ENCODE data around the gene PTPRG. TPM values are rescaled to one million over a fixed set of nuclear protein-coding genes. Genes with fewer than 3 reads are reported as not detected.
A peak's percentile ranks its signal among the peaks of the same experiment; 100 is the strongest.

Gene PTPRG
- total RNA-seq, 3 donors from 2014 or later = 28.9 to 54.7 (median 40.4) TPM

DNA sequence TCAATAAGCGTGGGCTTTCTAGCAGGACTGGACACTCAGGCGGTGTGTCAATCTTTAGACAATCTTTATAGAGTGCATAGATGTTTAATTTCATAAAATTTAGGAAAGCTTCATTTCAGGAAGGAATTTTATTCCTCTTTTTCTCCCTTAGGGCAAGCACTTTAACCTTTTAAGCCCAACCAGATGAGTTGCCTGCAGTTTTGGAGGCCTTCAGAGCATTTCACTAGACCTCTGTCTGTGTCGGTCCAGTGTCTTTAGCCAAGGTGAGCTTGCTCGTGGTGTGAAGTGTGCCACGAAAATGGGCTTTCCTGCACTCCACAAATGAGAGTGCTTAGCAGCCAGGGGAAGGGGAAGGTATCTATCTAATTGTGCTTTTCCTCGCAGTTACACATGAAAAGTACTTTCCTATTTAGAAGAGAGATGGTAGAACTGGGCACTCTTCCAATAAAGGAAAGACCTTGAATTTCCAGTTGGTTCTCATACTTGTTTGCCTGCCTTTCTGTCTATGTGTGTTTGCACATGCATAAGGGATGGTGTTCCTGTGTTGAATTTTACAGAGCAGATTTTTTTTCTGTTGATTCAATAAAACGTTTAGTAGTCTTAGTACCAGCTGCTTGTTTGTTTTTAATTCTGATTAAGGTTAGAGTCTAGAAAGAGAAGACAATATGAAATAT is 758.3 kb downstream of the PTPRG start:
- Histone ChIP-seq H3K9me3 (no peaks in the 10 kb centered on the region), H3K4me3 (no peak overlapping the region), H3K36me3 (ENCODE audit: low read depth) (no peaks in the 10 kb centered on the region), H3K4me1 (ENCODE audit: low read depth) (no peaks in the 10 kb centered on the region)
- ATAC-seq (no peak), DNase-seq (no peak)
- intact Hi-C loops (cut with DNase I, micrococcal nuclease) = no loop called here
- TF ChIP-seq, protein P1, sequence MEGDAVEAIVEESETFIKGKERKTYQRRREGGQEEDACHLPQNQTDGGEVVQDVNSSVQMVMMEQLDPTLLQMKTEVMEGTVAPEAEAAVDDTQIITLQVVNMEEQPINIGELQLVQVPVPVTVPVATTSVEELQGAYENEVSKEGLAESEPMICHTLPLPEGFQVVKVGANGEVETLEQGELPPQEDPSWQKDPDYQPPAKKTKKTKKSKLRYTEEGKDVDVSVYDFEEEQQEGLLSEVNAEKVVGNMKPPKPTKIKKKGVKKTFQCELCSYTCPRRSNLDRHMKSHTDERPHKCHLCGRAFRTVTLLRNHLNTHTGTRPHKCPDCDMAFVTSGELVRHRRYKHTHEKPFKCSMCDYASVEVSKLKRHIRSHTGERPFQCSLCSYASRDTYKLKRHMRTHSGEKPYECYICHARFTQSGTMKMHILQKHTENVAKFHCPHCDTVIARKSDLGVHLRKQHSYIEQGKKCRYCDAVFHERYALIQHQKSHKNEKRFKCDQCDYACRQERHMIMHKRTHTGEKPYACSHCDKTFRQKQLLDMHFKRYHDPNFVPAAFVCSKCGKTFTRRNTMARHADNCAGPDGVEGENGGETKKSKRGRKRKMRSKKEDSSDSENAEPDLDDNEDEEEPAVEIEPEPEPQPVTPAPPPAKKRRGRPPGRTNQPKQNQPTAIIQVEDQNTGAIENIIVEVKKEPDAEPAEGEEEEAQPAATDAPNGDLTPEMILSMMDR (IDR thresholded peaks at IDR 0.05) = no peak

DNA sequence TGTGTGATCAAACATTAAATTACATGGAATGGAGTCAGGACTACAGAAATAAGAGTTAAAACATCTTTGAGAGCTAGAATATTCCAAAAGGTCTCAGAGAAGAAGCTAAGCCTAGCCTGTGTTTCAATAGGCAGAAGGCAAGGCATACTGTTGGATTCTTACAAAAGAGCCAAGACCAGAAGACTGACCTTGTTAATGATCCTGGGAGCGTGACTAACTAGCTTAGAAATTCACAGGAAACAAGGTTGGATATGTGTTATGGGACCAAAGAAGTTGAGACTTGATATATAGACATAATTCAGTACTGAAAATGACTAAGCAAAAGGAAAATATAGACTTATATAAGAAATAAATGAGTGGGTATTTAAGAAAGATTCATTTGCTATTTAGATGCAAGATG is 761.9 kb downstream of the PTPRG start:
- DNase-seq = no peak
- ATAC-seq = no peak
- TF ChIP-seq, protein P1 (IDR thresholded peaks at IDR 0.05) = no peak
- Histone ChIP-seq H3K4me3 (no peak overlapping the region), H3K4me1 (ENCODE audit: low read depth) (no peaks in the 10 kb centered on the region), H3K9me3 (no peaks in the 10 kb centered on the region), H3K36me3 (ENCODE audit: low read depth) (no peaks in the 10 kb centered on the region)
- intact Hi-C loops (cut with DNase I, micrococcal nuclease) = no loop called here

DNA sequence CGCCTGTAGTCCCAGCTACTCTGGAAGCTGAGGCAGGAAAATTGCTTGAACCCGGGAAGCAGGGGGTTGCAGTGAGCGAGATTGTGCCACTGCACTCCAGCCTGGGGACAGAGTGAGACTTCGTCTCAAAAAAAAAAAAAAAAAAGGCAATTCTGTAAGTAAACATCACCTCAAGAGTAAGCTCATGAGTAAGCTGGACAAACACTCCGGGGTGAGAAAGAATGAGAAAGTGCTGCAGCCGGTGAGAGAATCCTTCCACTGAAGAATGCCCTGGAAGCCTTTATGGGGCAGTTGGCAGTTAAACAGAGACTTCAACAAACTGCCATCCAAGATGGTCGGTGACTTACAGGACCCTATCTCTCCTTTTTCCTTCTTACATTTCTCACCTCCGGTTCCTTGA is 764.5 kb downstream of the PTPRG start:
- intact Hi-C loops (cut with DNase I, micrococcal nuclease) = no loop called here
- Histone ChIP-seq H3K4me3 (no peak overlapping the region), H3K4me1 (ENCODE audit: low read depth) (no peaks in the 10 kb centered on the region), H3K36me3 (ENCODE audit: low read depth) (no peaks in the 10 kb centered on the region), H3K9me3 (no peaks in the 10 kb centered on the region)
- TF ChIP-seq, protein P1 (IDR thresholded peaks at IDR 0.05) = no peak
- no peak for DNase-seq
- ATAC-seq = no peak

DNA sequence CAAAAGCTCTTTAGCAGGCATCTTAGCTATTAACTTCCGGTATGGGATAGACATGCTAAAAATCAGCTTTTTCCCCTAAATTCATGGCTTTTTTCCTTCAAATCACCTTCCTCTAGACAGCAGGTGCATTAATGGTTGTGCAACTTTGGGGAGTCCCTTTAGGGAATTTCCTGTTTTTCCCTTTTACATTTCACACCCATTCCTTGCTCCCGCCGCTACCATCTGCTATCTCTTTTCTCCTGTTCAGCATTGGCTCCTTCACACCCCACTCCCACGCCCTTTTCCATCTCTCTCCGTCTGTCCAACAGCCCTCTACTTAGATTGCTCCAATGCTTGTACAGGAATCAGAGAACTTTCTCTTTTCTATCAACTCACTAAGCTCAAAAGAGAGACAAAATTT is 768.6 kb downstream of the PTPRG start:
- no peaks in the 10 kb centered on the region for H3K36me3 ChIP-seq (ENCODE audit: low read depth)

DNA sequence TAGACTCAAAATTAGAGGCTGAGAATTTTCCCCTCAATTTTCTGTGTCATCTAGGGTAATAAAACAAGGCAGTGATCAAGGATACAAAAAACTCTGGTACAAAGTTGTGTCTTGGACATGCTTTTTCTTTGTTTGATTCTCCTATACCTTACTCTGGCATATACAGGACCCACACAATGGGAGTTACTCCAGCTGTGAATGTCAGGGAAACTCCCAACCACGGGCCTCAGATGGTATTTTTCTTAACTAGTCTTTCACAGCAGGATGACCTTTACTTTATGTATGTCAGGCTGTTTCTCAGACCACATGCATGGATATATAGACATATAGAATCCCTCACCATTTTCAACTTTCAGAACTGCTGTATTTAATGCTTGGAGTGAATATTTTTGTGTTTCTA is 770.6 kb downstream of the PTPRG start:
- TF ChIP-seq, protein P1 (IDR thresholded peaks at IDR 0.05) = no peak
- no peak for DNase-seq
- ATAC-seq = no peak
- Histone ChIP-seq H3K9me3 (no peaks in the 10 kb centered on the region), H3K4me1 (ENCODE audit: low read depth) (no peaks in the 10 kb centered on the region), H3K4me3 (no peak overlapping the region), H3K36me3 (ENCODE audit: low read depth) (no peaks in the 10 kb centered on the region)
- intact Hi-C loops (cut with DNase I, micrococcal nuclease) = no loop called here

More for the DNA sequence above, 768.6 kb downstream of the PTPRG start:
- no peaks in the 10 kb centered on the region for H3K4me1 ChIP-seq (ENCODE audit: low read depth)
- H3K4me3 ChIP-seq = no peak overlapping the region
- H3K9me3 ChIP-seq = no peaks in the 10 kb centered on the region
- DNase-seq = no peak
- no peak for ATAC-seq
- TF ChIP-seq, protein P1 (IDR thresholded peaks at IDR 0.05) = no peak
- intact Hi-C loops (cut with DNase I, micrococcal nuclease) = no loop called here

DNA sequence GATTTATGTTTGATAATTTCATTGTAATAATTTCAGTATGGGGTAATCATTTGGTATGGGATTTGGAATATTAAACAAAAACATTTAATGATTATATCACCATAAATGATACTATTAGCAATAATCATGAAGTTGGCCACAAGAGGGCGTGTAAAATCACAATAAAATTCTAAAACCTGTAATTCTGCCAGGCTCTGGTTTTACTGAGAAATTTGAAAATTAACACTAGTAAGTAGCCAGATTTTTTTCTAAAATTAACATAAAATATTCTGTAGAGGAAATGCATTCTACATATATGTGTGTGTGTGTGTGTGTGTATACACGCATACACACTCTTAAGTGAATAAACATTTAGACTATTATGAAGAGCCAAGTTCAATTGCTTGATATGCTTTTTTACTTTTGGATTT is 771.5 kb downstream of the PTPRG start:
- no peaks in the 10 kb centered on the region for H3K36me3 ChIP-seq (ENCODE audit: low read depth)
- intact Hi-C loops (cut with DNase I, micrococcal nuclease) = no loop called here
- ATAC-seq (no peak), DNase-seq (peak in 1 of 3 donors; percentile 33)
- no peak overlapping the region for H3K4me3 ChIP-seq
- no peaks in the 10 kb centered on the region for H3K4me1 ChIP-seq (ENCODE audit: low read depth)
- TF ChIP-seq, protein P1 (IDR thresholded peaks at IDR 0.05) = no peak
- no peaks in the 10 kb centered on the region for H3K9me3 ChIP-seq

Measured in mucosa of descending colon (tissue), 3 donors.